HL-60 (cell line): ENCODE results near the gene HPSE2.

Experiments
- DNase-seq, 2 experiments: peaks; one replicate each; pipeline ENCODE4 v3.0.0-alpha.2; 2010 to 2020; ENCODE audit warnings: low read depth in 1 of 2, low spot score in 1 of 2
- H3K27ac ChIP-seq: fragments of 250-450 bp; sonication (Bioruptor Pico); replicated peaks from 2 replicates; pipeline ENCODE4 v1.5.1; 2020; ENCODE audit warnings: mild to moderate bottlenecking, moderate library complexity
- H3K27me3 ChIP-seq: fragments of 250-450 bp; sonication (Bioruptor Pico); 2 replicates; pipeline ENCODE4 v1.5.1; 2021; ENCODE audit warnings: mild to moderate bottlenecking, moderate library complexity; ENCODE audit not compliant: insufficient read depth, poor library complexity, severe bottlenecking
- H3K4me3 ChIP-seq: replicated peaks from 2 replicates; pipeline ENCODE4 v1.5.1; 2011; ENCODE audit warnings: mild to moderate bottlenecking, control low read depth, low read length; ENCODE audit not compliant: insufficient read depth
- CTCF ChIP-seq: IDR thresholded peaks from one replicate; pipeline ENCODE4 v1.5.1; 2011; ENCODE audit warnings: low read length, control low read depth, inconsistent platforms; ENCODE audit not compliant: insufficient read depth
- GABPA ChIP-seq: IDR thresholded peaks from 2 replicates; pipeline ENCODE4 v1.6.1; 2012; ENCODE audit warnings: low read depth
- POLR2AphosphoS5 ChIP-seq: IDR thresholded peaks from 2 replicates; pipeline ENCODE4 v1.6.1; 2012; ENCODE audit warnings: low read depth
- REST ChIP-seq: IDR thresholded peaks from 2 replicates; pipeline ENCODE4 v1.6.1; 2012; ENCODE audit warnings: low read depth; ENCODE audit not compliant: insufficient replicate concordance
- SPI1 ChIP-seq: IDR thresholded peaks from 2 replicates; pipeline ENCODE4 v1.6.1; 2012; ENCODE audit warnings: low read depth, mild to moderate bottlenecking, borderline replicate concordance

Gene HPSE2

GRCh38 chr10:98478430-98479222 lies 757.0 kb downstream of the HPSE2 start:
- Histone ChIP-seq H3K27ac (no peak overlapping the region), H3K4me3 (no peak overlapping the region), H3K27me3 (no peaks in the 10 kb centered on the region)
- TF ChIP-seq REST (no peak), POLR2AphosphoS5 (no peak), SPI1 (no peak), CTCF (no peak), GABPA (no peak)
- no peak for DNase-seq

- no peak for TF ChIP-seq CTCF
- no peak for DNase-seq
- no peaks in the 10 kb centered on the region for H3K27me3 ChIP-seq
- no peak overlapping the region for H3K4me3 ChIP-seq
- H3K27ac ChIP-seq: no peak overlapping the region
Measured at GRCh38 chr10:98477861-98478260, 757.8 kb downstream of the HPSE2 start.

GRCh38 chr10:98474628-98475027 lies 761.0 kb downstream of the HPSE2 start:
- Histone ChIP-seq H3K4me3 (no peak overlapping the region), H3K27me3 (peaks cover 2% of the 10 kb centered on the region)
- TF ChIP-seq SPI1: no peak
- TF ChIP-seq CTCF: no peak
- no peak for TF ChIP-seq REST
- TF ChIP-seq GABPA: no peak
- no peak for TF ChIP-seq POLR2AphosphoS5

GRCh38 chr10:98472196-98472595 lies 763.5 kb downstream of the HPSE2 start:
- peaks cover 6% of the 10 kb centered on the region for H3K27me3 ChIP-seq
- H3K4me3 ChIP-seq: no peak overlapping the region
- no peak overlapping the region for H3K27ac ChIP-seq
- no peak for DNase-seq
- TF ChIP-seq SPI1: no peak
- TF ChIP-seq CTCF: no peak
- TF ChIP-seq GABPA: no peak

More at GRCh38 chr10:98474628-98475027, 761.0 kb downstream of the HPSE2 start:
- no peak for DNase-seq
- H3K27ac ChIP-seq: no peak overlapping the region
